ENCODE results near the gene PRKCD. TPM values are rescaled to one million over a fixed set of nuclear protein-coding genes. Genes with fewer than 3 reads are reported as not detected.

PRKCD gene
- total and polyA plus RNA-seq, 5 donors from 2014 or later, result 13.6 to 33.6 (median 16.8) TPM

DNA sequence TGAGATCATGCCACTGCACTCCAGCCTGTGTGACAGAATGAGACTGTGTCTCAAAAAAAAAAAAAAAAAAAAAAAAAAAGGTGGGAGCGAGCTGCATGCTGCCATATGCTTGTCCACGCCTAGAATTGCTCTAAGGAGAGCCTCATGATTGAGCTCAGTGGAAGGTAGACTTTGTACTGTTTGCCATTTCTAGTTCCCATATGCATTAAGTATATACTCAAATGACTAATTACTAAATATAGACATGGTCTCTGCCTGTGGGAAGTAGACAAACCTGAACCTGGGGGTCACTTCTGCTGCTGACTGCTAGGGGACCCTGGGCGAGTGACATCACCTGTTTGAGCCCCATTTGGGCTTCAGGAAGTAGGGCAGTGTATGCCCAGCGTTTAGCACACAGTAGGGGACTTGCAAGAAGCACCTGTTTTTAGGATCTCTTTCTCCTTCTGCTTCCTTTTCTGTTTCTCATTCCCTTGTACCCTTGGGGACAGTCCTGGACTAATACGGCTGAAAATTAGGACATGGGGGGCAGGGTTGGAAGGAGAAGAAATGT, 27.2 kb downstream of the PRKCD start:
- H3K9me3 Mint-ChIP-seq, result no peaks in the 10 kb centered on the region
- no peak overlapping the region for H3K27ac ChIP-seq (ENCODE audit: insufficient read depth, low read length, poor library complexity, severe bottlenecking)
- H3K36me3 Mint-ChIP-seq, result peaks cover 27% of the 10 kb centered on the region
- H3K4me1 Mint-ChIP-seq, result no peaks in the 10 kb centered on the region
- H3K36me3 ChIP-seq (ENCODE audit: control insufficient read depth, insufficient read depth, low read length), result peaks cover 65% of the 10 kb centered on the region
- no peaks in the 10 kb centered on the region for H3K27me3 ChIP-seq (ENCODE audit: control insufficient read depth, insufficient read depth, low read length)
- DNase-seq (no peak), ATAC-seq (ENCODE audit: low read depth in 2 of 2) (no peak)
- no peaks in the 10 kb centered on the region for H3K27me3 Mint-ChIP-seq
- no peak overlapping the region for H3K4me3 ChIP-seq (ENCODE audit: low read depth, low read length)
- no peak overlapping the region for H3K4me3 Mint-ChIP-seq
- H3K27ac Mint-ChIP-seq, result no peak overlapping the region
- no peaks in the 10 kb centered on the region for H3K9me3 ChIP-seq (ENCODE audit: control insufficient read depth in 2 of 2, low read length in 2 of 2)
- no peaks in the 10 kb centered on the region for H3K4me1 ChIP-seq (ENCODE audit: control insufficient read depth, insufficient read depth, low read length, poor library complexity, severe bottlenecking)

- no peak for DNase-seq
- Mint-ChIP-seq H3K9me3 (no peaks in the 10 kb centered on the region), H3K27ac (no peak overlapping the region), H3K4me3 (no peak overlapping the region), H3K36me3 (peaks cover 27% of the 10 kb centered on the region), H3K4me1 (no peaks in the 10 kb centered on the region), H3K27me3 (no peaks in the 10 kb centered on the region)
- ATAC-seq (ENCODE audit: low read depth in 2 of 2), result no peak
- H3K9me3 ChIP-seq (ENCODE audit: control insufficient read depth in 2 of 2, low read length in 2 of 2), result no peaks in the 10 kb centered on the region
- no peaks in the 10 kb centered on the region for H3K27me3 ChIP-seq (ENCODE audit: control insufficient read depth, insufficient read depth, low read length)
- H3K36me3 ChIP-seq (ENCODE audit: control insufficient read depth, insufficient read depth, low read length), result peaks cover 61% of the 10 kb centered on the region
- H3K4me1 ChIP-seq (ENCODE audit: control insufficient read depth, insufficient read depth, low read length, poor library complexity, severe bottlenecking), result no peaks in the 10 kb centered on the region
- no peak overlapping the region for H3K27ac ChIP-seq (ENCODE audit: insufficient read depth, low read length, poor library complexity, severe bottlenecking)
- no peak overlapping the region for H3K4me3 ChIP-seq (ENCODE audit: low read depth, low read length)
Observed at GRCh38 chr3:53188720-53189119, 27.7 kb downstream of the PRKCD start.

DNA sequence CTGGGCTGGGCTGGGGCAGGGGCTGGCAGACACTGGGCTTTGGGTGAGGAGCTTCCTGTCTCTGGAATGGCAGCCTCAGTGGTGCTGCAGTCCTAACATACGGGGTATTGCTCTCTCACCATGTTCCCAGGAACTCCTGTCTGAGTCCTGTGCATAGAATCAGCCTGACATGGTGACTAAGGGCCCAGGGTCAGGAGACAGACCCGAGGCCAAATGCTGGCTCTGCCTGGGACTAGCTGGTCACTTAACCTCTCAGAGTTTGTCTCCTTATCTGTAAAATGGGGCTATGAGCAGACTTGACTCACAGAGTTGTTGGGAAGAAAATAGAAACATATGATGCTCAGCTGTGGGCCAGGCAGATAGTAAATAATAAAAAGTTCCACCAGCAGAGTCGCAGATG, 28.3 kb downstream of the PRKCD start:
- no peaks in the 10 kb centered on the region for H3K4me1 Mint-ChIP-seq
- ATAC-seq (ENCODE audit: low read depth in 2 of 2), result no peak
- Histone ChIP-seq H3K27ac (ENCODE audit: insufficient read depth, low read length, poor library complexity, severe bottlenecking) (no peak overlapping the region), H3K4me1 (ENCODE audit: control insufficient read depth, insufficient read depth, low read length, poor library complexity, severe bottlenecking) (no peaks in the 10 kb centered on the region), H3K36me3 (ENCODE audit: control insufficient read depth, insufficient read depth, low read length) (peaks cover 60% of the 10 kb centered on the region), H3K9me3 (ENCODE audit: control insufficient read depth in 2 of 2, low read length in 2 of 2) (no peaks in the 10 kb centered on the region), H3K27me3 (ENCODE audit: control insufficient read depth, insufficient read depth, low read length) (no peaks in the 10 kb centered on the region), H3K4me3 (ENCODE audit: low read depth, low read length) (no peak overlapping the region)
- no peak overlapping the region for H3K27ac Mint-ChIP-seq
- H3K9me3 Mint-ChIP-seq, result no peaks in the 10 kb centered on the region
- H3K27me3 Mint-ChIP-seq, result no peaks in the 10 kb centered on the region
- no peak overlapping the region for H3K4me3 Mint-ChIP-seq
- no peak for DNase-seq
- H3K36me3 Mint-ChIP-seq, result peaks cover 27% of the 10 kb centered on the region

DNA sequence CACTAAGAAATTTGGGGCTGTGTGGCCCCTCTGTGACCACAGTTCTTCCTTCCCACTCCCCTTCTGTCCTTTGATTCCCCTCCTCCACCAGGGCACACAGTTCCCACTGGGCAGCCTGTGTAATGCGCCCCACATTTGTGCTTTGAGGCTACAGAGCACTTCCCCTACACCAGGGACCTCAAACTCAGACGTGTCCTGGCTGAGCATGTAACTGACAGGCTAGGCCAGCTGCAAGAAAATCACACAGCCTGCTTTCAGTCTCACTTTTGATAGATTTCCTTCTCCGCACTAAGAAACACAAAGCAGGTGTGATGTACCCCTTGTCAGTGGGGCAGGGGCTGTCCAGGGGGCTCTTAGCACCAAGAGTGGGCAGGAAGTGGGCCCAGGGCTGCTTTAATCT, 29.6 kb downstream of the PRKCD start:
- H3K27me3 ChIP-seq (ENCODE audit: control insufficient read depth, insufficient read depth, low read length), result no peaks in the 10 kb centered on the region
- Mint-ChIP-seq H3K9me3 (no peaks in the 10 kb centered on the region), H3K4me3 (no peak overlapping the region), H3K27ac (no peak overlapping the region), H3K4me1 (peaks cover 0 to 6% (median 2%) of the 10 kb centered on the region in 4 donors), H3K27me3 (no peaks in the 10 kb centered on the region), H3K36me3 (peaks cover 27% of the 10 kb centered on the region)
- peaks cover 3% of the 10 kb centered on the region for H3K4me1 ChIP-seq (ENCODE audit: control insufficient read depth, insufficient read depth, low read length, poor library complexity, severe bottlenecking)
- ATAC-seq (ENCODE audit: low read depth in 2 of 2) (no peak), DNase-seq (no peak)
- H3K4me3 ChIP-seq (ENCODE audit: low read depth, low read length), result no peak overlapping the region
- peaks cover 52% of the 10 kb centered on the region for H3K36me3 ChIP-seq (ENCODE audit: control insufficient read depth, insufficient read depth, low read length)
- no peaks in the 10 kb centered on the region for H3K9me3 ChIP-seq (ENCODE audit: control insufficient read depth in 2 of 2, low read length in 2 of 2)
- H3K27ac ChIP-seq (ENCODE audit: insufficient read depth, low read length, poor library complexity, severe bottlenecking), result no peak overlapping the region

DNA sequence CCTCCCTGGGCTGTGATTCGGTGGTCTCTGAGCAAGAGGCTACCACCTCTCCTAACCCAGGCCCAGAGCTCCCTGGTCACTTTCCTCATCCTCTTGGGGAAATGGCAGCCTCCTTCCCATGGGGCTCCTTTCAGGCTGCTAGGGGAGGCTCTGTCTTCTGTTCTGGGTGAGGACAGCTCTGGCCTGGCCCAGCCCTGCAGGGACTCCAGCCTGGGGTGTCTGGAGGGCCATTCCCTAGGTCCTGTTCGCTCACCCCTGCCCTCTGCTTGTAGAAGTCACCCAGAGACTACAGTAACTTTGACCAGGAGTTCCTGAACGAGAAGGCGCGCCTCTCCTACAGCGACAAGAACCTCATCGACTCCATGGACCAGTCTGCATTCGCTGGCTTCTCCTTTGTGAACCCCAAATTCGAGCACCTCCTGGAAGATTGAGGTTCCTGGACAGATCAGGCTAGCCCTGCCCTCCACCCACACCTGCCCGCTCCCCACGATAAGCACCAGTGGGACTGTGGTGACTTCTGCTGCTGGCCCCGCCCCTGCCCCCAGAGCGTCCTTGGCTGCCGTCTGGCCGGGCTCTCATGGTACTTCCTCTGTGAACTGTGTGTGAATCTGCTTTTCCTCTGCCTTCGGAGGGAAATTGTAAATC, 30.9 kb downstream of the PRKCD start:
- no peaks in the 10 kb centered on the region for H3K27me3 Mint-ChIP-seq
- peaks cover 40% of the 10 kb centered on the region for H3K36me3 ChIP-seq (ENCODE audit: control insufficient read depth, insufficient read depth, low read length)
- peaks cover 27% of the 10 kb centered on the region for H3K36me3 Mint-ChIP-seq

DNA sequence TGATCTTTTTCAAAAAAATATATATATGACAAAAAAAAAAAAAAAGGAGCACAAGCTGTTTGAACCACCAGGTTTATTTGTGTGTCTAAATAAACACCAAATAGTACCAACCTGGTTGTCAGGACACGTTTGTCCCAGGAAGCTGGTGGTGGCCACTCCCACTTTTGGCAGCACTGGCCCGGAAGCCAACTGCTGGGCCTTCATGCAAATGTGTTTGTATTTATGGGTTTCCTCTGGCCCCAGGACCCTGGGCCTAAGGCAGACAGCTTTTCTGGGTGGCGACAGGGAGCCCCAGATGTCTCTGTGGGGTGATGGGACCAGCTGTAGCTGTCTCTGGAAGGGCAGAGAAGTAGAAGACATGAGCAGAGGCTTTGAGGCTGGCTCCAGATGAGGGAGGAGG, 31.6 kb downstream of the PRKCD start:
- H3K27ac Mint-ChIP-seq, result no peak overlapping the region

More for the DNA sequence above, 30.9 kb downstream of the PRKCD start:
- DNase-seq, result no peak
- Histone ChIP-seq H3K27me3 (ENCODE audit: control insufficient read depth, insufficient read depth, low read length) (no peaks in the 10 kb centered on the region), H3K4me1 (ENCODE audit: control insufficient read depth, insufficient read depth, low read length, poor library complexity, severe bottlenecking) (peaks cover 5% of the 10 kb centered on the region), H3K9me3 (ENCODE audit: control insufficient read depth in 2 of 2, low read length in 2 of 2) (no peaks in the 10 kb centered on the region), H3K27ac (ENCODE audit: insufficient read depth, low read length, poor library complexity, severe bottlenecking) (no peak overlapping the region), H3K4me3 (ENCODE audit: low read depth, low read length) (no peak overlapping the region)
- no peak overlapping the region for H3K4me3 Mint-ChIP-seq
- peak overlapping the region in 1 of 3 donors; percentile 31 for H3K27ac Mint-ChIP-seq
- H3K4me1 Mint-ChIP-seq, result peaks cover 0 to 11% (median 2%) of the 10 kb centered on the region in 4 donors
- no peak for ATAC-seq (ENCODE audit: low read depth in 2 of 2)
- H3K9me3 Mint-ChIP-seq, result no peaks in the 10 kb centered on the region

DNA sequence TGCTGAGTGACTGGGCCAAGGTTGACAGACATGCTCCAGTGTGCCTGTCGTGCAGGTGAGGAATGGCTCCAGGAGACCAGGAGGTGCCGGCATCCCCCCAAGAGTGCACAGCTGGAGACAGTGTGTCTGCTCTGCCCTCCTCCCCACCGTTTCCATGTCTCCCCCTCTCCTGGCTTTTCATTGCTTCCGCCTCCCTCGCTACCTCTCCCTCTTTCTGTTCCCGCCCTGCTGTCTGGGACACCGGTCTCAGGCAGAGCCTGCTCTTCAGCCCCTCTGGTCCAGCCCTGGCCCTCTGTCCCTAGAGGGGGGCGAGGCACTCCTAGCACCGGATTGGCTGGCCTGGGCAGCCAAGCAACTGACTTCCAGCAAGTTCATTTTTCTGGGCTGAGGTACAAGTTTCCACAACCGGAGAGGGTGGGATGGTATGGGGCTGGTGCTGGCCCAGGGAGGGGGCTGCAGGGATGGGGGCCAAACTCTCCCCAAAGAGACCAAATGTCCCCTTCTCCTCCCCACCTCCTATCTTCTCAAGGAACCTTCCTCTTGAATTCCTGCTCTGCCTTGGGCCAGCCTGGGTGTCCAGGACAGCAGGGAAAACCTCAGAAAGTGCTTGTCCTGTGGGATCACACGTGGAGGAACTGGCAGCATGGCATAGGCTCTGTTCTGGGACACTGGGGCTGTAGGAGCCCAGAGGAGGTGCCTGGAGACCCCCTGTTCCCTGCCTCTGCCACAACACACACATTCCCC, 32.6 kb downstream of the PRKCD start:
- no peak overlapping the region for H3K27ac ChIP-seq (ENCODE audit: insufficient read depth, low read length, poor library complexity, severe bottlenecking)
- H3K4me1 ChIP-seq (ENCODE audit: control insufficient read depth, insufficient read depth, low read length, poor library complexity, severe bottlenecking), result peaks cover 5% of the 10 kb centered on the region
- DNase-seq, result no peak

More for the DNA sequence above, 31.6 kb downstream of the PRKCD start:
- DNase-seq (no peak), ATAC-seq (ENCODE audit: low read depth in 2 of 2) (no peak)
- Mint-ChIP-seq H3K4me1 (peaks cover 0 to 13% (median 2%) of the 10 kb centered on the region in 4 donors), H3K36me3 (peaks cover 24% of the 10 kb centered on the region), H3K27me3 (no peaks in the 10 kb centered on the region), H3K4me3 (no peak overlapping the region), H3K9me3 (no peaks in the 10 kb centered on the region)
- Histone ChIP-seq H3K27ac (ENCODE audit: insufficient read depth, low read length, poor library complexity, severe bottlenecking) (no peak overlapping the region), H3K4me1 (ENCODE audit: control insufficient read depth, insufficient read depth, low read length, poor library complexity, severe bottlenecking) (peaks cover 5% of the 10 kb centered on the region), H3K36me3 (ENCODE audit: control insufficient read depth, insufficient read depth, low read length) (peaks cover 35% of the 10 kb centered on the region), H3K27me3 (ENCODE audit: control insufficient read depth, insufficient read depth, low read length) (no peaks in the 10 kb centered on the region), H3K4me3 (ENCODE audit: low read depth, low read length) (no peak overlapping the region), H3K9me3 (ENCODE audit: control insufficient read depth in 2 of 2, low read length in 2 of 2) (no peaks in the 10 kb centered on the region)

More for the DNA sequence above, 32.6 kb downstream of the PRKCD start:
- peaks cover 3% of the 10 kb centered on the region for H3K27me3 Mint-ChIP-seq
- no peaks in the 10 kb centered on the region for H3K27me3 ChIP-seq (ENCODE audit: control insufficient read depth, insufficient read depth, low read length)
- H3K27ac Mint-ChIP-seq, result no peak overlapping the region
- H3K36me3 Mint-ChIP-seq, result peaks cover 22% of the 10 kb centered on the region
- H3K4me3 ChIP-seq (ENCODE audit: low read depth, low read length), result no peak overlapping the region
- no peak overlapping the region for H3K4me3 Mint-ChIP-seq
- no peak for ATAC-seq (ENCODE audit: low read depth in 2 of 2)
- H3K4me1 Mint-ChIP-seq, result peaks cover 0 to 13% (median 2%) of the 10 kb centered on the region in 4 donors
- H3K9me3 Mint-ChIP-seq, result no peaks in the 10 kb centered on the region
- no peaks in the 10 kb centered on the region for H3K9me3 ChIP-seq (ENCODE audit: control insufficient read depth in 2 of 2, low read length in 2 of 2)
- peaks cover 29% of the 10 kb centered on the region for H3K36me3 ChIP-seq (ENCODE audit: control insufficient read depth, insufficient read depth, low read length)
